Lower leg skin (tissue), 4 donors: ENCODE data around the gene NXT2. TPM values are rescaled to one million over a fixed set of nuclear protein-coding genes. Genes with fewer than 3 reads are reported as not detected.
"Not testable (repeated sequence)": the region's sequence is repeated elsewhere in the genome, so short reads cannot be mapped to it uniquely, and the experiment has no call there.

ENCODE experiments used
- DNase-seq, 2 donors: peaks; one replicate each; pipeline ENCODE4 v3.0.0-alpha.2; 2019; ENCODE audit warnings: low spot score in 2 of 2
- H3K4me3 ChIP-seq: fragments of 200-600 bp; sonication (generic); 2 replicates; pipeline ENCODE4 v1.5.1; 2017; ENCODE audit warnings: mild to moderate bottlenecking, low read depth; ENCODE audit not compliant: poor library complexity, severe bottlenecking
- CTCF ChIP-seq, 3 donors: fragments of 450-650 bp; IDR thresholded peaks; one replicate each; pipeline ENCODE4 v1.5.1; 2016; ENCODE audit warnings: antibody characterized with exemption in 3 of 3, mild to moderate bottlenecking in 3 of 3, moderate library complexity in 2 of 3
- POLR2A ChIP-seq, 2 donors: fragments of 450-650 bp; IDR thresholded peaks; one replicate each; pipeline ENCODE4 v1.6.1; 2016 to 2017; ENCODE audit warnings: antibody characterized with exemption in 2 of 2, mild to moderate bottlenecking in 1 of 2, moderate library complexity in 1 of 2
- WGBS, 2 donors: methylation state at CpG; one replicate each; pipeline ENCODE4 v1.1.5; 2018; 5-methylcytosine and 5-hydroxymethylcytosine counted together
- intact Hi-C: fragments of 100-400 bp; cut with DNase I; formaldehyde crosslinking; loops from one replicate; pipeline ENCODE4 v1.15.0; 2023; ENCODE audit warnings: low total_unique reads
- total RNA-seq, 4 donors: library from RNA; depleted of rRNA; stranded (reverse); fragments of >200 nt; gene quantifications; one replicate each; pipeline ENCODE4 v1.1.0, GENCODE V29; 2016

NXT2 gene
- total RNA-seq, 4 donors from 2014 or later = 6.6 to 16.2 (median 12.8) TPM

DNA sequence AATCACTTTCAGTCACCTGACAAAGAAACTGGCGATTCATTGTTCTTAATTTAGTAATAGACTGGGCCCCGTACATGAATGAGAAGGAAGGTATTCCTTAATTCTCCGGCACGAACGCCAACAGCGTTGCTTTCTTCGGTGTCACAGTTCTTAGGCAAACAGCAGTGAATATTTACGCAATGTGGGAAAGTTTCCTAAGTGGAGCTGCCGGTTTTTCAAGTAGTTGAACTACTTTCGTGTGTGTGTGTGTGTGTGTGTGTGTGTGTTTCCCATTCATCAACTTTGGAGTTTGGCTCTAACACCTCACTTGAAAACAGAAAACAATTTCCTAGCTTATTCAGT, 651 bp downstream of the NXT2 start:
- WGBS, 2 donors = 0 to 41% methylated on average over 10 of the region's 10 CpGs
- TF ChIP-seq CTCF (IDR thresholded peaks at IDR 0.05) (no peak), POLR2A (IDR thresholded peaks at IDR 0.05) (no peak)
- peak; percentile 39 to 85 for DNase-seq
- intact Hi-C loops = no loop called here
- H3K4me3 ChIP-seq = no peak overlapping the region

DNA sequence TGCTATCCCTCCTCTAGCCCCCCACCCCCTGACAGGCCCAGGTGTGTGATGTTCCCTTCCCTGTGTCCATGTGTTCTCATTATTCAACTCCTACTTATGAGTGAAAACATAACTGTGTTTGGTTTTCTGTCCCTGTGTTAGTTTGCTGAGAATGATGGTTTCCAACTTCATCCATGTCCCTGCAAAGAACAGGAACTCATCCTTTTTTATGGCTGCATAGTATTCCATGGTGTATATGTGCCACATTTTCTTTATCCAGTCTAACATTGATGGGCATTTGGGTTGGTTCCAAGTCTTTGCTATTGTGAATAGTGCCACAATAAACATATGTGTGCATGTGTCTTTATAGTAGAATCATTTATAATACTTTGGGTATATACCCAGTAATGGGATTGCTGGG, 2.4 kb downstream of the NXT2 start:
- intact Hi-C loops, DNase-seq, H3K4me3 ChIP-seq: not testable (repeated sequence)

DNA sequence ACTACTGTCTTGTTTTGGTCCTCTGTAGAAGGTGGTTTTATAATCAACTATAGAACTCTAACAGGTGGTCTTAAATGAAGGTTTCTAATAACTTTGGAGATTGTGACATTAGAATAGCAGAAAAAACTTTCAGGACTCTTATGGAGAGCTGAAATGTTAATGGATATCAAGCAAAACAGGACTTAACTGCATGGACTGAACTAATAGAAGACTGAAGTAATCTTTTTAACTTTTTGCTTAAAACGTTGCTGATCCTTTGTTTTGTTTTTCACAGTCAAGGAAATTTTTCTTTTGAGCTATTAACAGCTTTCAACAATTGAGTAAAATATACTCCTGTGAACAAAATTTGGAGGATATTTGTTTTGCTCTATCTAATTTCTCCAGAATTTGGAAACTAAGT, 17.2 kb downstream of the NXT2 start:
- no peak overlapping the region for H3K4me3 ChIP-seq
- DNase-seq = no peak
- TF ChIP-seq POLR2A (IDR thresholded peaks at IDR 0.05) = no peak
- TF ChIP-seq CTCF (IDR thresholded peaks at IDR 0.05) = no peak
- intact Hi-C loops = no loop called here
- WGBS, 2 donors = 14 to 46% methylated on average over 1 of the region's 1 CpG

GRCh38 chrX:109576083-109576482, 39.4 kb downstream of the NXT2 start:
- DNase-seq, H3K4me3 ChIP-seq, intact Hi-C loops: not testable (repeated sequence)
- 69 to 74% methylated on average over 4 of the region's 4 CpGs for WGBS, 2 donors

GRCh38 chrX:109577055-109577454, 40.4 kb downstream of the NXT2 start:
- intact Hi-C loops = no loop called here
- TF ChIP-seq POLR2A (IDR thresholded peaks at IDR 0.05) (no peak), CTCF (IDR thresholded peaks at IDR 0.05) (no peak)
- no peak for DNase-seq
- H3K4me3 ChIP-seq = no peak overlapping the region
- 63 to 83% methylated on average over 2 of the region's 2 CpGs for WGBS, 2 donors

- WGBS, 2 donors = 67 to 70% methylated on average over 1 of the region's 1 CpG
- intact Hi-C loops = no loop called here
- H3K4me3 ChIP-seq = no peak overlapping the region
- no peak for DNase-seq
- no peak for TF ChIP-seq CTCF (IDR thresholded peaks at IDR 0.05)
- TF ChIP-seq POLR2A (IDR thresholded peaks at IDR 0.05) = no peak
These were observed 42.3 kb downstream of the NXT2 start for GRCh38 chrX:109578916-109579315.

- H3K4me3 ChIP-seq = no peak overlapping the region
- DNase-seq = no peak
- TF ChIP-seq POLR2A (IDR thresholded peaks at IDR 0.05) (no peak), CTCF (IDR thresholded peaks at IDR 0.05) (no peak)
- intact Hi-C loops = no loop called here
- 67 to 100% methylated on average over 1 to 2 of the region's 7 CpGs for WGBS, 2 donors
These were observed 48.8 kb downstream of the NXT2 start for GRCh38 chrX:109585488-109585887.
